GM18502 (cell line): Measurements from ENCODE around the gene NUDT8.

Experiments used
- ATAC-seq: cut with Tn5 transposase; IDR thresholded peaks from one replicate; pipeline ENCODE4 v1.9.1; 2021; ENCODE audit warnings: mild to moderate bottlenecking; ENCODE audit not compliant: unreplicated experiment, poor library complexity

NUDT8 gene, protein sequence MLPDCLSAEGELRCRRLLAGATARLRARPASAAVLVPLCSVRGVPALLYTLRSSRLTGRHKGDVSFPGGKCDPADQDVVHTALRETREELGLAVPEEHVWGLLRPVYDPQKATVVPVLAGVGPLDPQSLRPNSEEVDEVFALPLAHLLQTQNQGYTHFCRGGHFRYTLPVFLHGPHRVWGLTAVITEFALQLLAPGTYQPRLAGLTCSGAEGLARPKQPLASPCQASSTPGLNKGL

DNA sequence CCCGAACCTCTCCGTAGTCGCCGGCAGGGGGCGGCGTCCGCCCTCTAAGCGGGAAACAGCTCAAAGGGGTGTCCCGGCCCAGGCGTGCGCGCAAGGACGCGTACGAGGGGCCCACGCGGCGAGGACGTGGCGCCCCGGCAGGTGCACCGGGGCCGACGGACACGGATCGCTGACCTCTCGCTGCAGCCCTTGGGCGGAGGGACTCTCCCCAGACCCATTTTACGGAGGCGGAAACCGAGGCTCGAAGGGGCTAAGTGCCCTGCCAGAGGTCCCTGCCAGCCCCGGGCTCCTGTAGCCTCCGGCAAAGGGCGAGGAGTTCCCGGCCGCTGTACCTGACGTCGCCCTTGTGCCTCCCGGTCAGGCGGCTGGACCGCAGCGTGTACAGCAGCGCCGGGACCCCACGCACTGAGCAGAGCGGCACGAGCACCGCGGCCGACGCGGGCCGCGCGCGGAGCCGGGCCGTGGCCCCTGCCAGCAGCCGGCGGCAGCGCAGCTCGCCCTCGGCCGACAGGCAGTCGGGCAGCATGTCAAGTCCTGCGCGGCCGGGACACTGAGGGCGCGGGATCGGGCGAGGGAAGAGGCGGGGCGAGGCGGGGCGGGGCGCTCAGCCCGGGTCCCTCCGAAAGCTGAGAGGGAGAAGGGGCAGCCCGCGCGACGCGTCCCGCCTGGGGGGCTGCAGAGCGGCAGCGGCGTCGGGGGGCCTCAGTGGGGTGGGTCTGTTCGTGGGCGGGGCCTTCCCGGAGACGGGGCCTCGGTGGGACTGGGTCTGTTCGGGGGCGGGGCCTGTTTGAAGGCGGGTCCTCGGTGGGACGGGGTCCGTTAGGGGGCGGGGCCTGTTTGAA lies at the start of gene NUDT8:
Gene NUDT8, minus strand, starts transcription at position 552 of the 842 bp plus-strand sequence. Its CDS starts 26 bp downstream, at position 526.
- ATAC-seq, result peak; percentile 53

DNA sequence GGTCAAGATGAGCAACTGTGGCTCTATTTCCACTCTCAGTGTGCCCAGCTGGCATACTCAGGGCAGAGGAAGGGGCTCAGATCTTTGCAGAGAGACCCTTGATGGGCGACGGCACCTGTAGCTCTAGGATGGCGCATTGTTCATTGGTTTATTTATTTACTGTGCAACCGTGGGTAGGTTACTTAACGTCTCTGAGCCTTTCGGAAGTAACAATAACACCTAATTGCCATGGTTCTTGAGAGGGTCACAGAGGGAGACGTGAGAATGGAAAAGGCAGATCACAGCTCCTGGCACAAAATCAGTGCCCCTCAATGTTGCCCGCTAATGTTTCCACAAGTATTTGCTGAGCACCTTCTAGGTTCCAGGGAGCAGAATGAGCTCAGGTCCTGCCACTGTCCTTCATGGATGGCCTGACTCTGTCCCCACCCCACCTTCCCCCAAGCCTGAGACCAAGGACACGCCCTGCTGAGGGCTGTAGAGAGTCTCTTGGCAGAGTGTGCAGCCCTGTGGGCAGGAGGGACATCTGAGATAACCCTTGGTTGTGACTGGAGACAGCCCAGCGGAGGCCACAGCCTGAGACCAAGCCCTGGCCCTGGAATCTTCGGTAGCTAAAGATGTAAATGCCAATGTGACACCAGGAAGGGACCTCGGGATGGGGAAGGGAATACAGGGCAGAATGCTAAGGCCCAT lies 45.5 kb upstream of the NUDT8 start:
- no peak for ATAC-seq

DNA sequence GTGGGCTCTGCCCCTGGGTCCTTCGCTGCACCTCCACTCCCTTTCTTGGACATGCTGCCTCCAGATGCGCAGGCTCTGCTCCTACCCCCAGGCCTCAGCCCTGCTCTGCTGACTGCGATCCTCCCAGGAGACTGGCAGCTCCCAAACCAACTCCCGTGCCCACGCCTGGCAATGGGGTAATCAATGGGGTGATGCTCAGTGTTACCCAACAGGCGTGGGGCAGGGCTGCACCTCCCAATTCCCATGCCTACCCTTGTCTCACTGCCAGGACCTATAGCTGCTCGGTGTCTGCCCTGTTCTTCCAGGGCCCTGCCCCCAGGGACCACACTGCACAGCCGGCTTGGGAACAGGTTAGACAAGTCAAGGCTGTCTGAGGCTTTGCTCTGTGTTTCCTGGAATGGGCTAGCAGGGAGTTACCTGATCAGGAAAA lies 44.7 kb upstream of the NUDT8 start, which contains the start of gene ALDH3B2:
Gene ALDH3B2, minus strand, starts transcription at position 182 of the 430 bp plus-strand sequence. CDS start 7,688 bp downstream, outside the sequence.
- ATAC-seq, result no peak

DNA sequence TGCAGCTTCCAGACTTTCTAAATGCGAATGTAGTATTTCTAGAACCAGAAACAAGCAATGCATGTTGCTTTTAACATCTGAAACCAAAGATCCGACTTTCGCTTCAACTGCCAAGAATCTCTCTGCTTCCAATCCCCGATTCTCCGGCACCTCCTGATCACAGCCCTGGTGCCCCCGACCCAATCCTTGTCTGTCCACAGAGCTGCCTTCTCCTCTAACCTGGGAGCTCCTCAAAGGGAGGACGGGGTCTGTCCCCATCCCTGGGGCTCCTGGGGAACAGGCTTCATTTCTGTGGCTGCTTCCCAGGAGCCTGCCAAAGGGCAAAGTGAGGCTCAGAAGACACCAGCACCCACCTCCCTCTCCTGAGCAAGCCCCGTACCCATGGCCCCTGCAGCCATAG lies 44.2 kb upstream of the NUDT8 start:
- no peak for ATAC-seq

DNA sequence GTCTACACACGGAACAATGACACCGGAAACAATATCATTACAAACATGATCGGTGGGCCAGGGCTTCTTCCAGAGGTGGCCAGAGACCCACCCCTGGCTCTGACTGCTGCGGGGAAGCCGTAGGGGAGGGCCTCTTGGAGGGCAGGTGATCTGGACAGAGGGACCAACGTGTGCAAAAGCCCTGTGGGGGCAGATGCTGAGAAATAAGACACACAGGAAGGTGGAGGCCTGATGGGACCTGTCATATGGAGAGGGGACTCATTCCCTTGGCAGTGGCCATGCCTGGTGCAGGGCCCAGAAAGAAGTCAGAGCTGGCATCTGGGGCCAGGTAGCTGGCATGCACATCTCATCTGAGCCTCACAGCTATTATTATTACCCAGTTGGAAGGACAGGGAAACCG lies 43.6 kb upstream of the NUDT8 start:
- ATAC-seq, result no peak

DNA sequence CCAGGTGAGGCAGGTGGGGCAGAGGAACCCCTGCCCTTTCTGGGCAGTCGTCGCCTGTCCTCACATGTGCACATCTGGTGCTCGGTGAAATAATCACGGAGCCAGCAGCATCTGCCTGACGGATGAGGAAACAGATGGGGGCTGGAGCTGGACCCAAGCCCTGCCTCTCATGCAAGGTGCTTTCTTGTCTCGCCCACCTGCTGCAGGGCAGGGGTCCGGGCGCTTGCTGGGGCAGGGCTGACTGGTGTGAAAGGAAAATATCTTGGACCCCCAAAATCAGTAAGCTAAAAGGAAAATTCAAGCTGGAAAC lies 41.4 kb upstream of the NUDT8 start:
- ATAC-seq, result no peak

DNA sequence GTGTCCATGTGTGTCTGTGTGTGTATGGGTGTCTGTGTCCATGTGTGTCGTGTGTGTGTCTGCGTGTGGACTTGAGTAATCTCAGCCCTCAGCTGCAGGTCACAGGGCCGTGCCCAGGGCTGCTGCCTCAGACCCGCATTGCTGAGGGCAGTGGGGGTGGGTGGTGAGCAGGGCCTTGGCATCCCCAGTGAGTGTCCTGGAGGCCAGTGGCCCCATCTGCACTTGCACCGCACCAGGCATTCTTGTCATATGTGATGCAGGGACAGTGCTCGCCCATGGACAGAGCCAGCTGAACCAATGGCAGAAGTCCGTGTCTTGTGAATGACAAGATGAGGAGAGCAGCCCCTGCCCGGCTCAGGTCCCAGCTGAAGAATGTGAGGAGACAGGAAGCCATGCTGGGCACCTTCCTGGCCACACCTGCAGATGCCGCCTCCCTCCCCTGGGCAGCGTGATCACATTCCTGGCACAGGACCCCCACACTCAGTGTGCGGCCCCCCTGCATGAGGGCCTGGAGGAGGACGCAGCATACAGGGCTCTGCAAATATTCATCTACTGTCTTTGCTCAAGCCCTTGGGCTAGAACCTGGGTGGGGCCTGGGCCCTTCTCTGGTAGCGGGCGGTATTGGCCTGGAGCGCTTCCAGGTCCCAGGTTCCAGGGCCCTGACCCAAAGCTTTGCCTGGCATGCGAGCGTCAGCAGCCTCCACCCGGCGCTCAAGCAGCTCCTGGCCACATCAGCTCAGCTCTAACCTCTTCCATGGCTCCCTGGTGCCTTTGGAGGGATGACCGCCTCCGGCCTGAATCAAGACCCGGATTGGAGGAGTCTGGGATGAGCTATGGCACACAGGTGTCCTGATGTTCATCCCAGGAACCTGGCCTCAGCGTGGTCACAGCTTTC lies 40.8 kb upstream of the NUDT8 start:
- no peak for ATAC-seq

DNA sequence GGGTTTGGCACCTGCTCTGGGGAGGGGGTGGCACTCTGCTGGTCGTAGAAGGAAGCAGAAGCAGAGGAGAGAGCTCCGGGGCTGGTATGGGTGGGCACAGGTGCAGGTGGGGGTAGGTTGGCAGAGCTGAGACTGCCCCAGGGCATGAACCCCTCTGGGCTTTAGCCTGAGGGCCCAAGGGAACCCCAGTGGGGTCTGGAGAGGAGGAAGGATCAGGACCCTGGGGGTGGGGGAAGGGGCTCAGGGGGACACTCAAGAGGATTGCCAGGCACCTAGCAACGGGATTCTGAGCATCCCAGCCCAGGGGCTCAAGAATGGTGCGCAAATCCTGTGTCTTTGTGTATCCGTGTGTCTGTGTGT lies 38.4 kb upstream of the NUDT8 start:
- ATAC-seq, result no peak

DNA sequence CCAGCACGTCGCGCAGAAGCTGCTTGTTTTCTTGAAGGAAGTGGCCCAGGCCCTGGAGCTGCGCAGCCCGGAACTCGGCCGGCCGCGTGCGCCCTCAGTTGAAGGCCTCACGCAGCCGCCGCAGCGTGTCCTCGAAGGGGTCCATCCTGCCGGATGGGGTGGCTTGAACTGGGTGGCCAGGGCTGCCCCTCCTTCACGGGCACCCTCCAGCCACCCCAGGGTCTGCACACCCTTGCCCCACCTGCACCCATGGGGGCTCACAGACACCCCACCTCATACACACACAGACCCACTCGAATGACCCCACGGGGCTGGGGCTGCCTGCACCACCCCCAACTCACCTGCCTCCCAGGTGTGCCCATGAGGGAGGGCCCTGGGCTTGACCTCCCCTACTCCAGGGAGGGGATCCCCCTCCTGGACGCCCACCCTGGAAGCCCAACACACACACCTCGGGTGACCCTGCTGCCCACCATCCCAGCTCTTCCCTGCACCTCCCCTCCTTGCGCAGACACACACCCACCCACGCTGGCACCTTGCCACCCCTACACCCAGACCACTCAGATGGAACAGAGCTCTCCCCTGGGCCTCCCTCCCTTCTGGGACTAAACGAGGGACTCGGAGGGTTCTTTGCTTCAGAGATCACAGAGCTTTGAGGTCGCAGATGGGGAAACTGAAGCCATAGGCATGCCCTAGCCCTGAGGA lies 37.9 kb upstream of the NUDT8 start:
- no peak for ATAC-seq

DNA sequence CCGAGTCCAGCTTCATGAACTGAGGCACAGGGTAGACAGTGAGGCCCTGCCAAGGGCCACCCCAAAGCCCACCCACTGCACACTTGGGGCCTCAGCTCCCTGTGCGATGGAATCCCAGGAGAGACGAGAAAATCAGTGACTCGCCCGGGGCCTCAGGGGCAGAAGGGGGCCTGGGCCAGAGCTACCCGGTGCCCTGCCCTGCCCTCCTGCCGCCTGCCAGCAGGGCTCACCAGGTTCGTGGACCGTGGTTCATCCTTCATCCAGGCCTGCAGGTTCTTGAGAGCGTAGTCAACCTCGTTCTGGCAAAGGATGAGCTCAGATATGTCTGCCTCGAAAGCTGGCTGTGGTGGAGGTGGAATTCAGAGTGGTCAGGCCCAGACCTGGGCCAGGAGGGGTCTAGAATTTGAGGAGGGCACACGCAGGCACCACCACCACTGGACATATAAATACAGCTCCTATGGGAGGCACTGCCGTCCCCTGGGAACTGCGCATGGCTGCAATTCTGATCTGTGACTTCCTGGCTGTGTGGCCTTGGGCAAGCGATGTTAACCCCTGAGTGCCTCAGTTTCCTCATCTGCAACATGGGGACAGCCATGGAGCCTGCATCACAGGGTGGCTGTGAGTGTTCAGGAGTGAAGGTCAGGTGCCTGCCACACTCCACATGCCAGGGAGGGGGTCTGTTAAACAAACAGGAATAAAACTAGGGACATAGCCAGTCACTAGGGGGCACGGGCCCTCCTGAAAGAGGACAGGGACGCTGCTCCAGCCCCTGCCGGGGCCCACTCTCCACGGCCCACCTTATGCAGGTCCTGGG lies 37.1 kb upstream of the NUDT8 start:
- no peak for ATAC-seq

DNA sequence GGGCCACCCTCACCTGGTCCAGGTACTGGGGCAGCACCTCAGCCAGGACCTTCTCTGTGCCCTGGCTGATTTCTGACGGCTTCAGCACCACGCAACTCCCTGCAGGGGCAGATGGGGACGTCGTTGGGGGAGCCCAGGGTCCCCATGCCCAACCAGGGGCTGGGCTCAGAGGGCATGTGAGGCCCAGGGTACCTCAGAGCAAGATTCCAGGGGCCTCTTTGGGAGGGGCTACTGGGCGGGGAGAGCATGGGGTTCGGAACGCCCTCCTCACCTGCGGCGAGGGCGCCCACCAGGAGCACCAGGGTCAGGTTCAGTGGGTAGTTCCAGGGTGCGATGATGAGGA lies 36.5 kb upstream of the NUDT8 start:
- ATAC-seq, result no peak

DNA sequence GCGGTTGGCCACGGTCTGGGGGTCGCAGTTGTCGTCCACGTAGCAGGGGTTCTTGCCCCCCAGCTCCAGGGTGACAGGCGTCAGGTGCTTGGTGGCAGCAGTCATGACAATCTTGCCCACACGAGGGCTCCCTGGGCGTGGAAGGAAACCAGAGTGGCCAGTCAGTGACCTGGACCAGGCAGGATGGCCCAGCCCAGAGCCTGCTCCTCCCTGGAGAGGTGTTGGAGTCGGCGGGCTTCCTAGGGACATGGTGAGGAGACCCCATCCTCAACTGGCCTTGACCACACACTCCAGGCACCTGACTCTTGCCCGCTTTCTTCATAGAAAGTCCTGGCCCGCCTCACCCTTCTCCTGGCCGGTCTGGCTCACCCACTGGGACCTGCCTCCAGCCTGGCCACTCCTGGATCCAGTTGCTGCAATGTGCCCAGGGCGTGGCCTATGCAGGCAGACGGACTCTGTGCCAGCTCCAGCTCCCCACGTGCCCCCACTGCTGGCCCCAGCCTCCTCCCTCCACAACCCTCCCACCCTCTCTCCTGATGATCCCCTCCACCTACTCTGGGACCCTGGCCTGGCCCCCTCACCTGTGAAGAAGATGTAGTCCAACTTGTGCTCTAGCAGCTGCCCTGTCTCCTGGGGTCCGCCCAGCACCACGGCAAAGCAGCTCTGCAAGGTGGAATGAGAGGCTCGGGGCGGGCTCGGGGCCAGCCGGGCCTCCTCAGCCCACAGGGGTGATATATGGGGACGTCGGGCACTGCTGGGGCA lies 36.0 kb upstream of the NUDT8 start:
- no peak for ATAC-seq

DNA sequence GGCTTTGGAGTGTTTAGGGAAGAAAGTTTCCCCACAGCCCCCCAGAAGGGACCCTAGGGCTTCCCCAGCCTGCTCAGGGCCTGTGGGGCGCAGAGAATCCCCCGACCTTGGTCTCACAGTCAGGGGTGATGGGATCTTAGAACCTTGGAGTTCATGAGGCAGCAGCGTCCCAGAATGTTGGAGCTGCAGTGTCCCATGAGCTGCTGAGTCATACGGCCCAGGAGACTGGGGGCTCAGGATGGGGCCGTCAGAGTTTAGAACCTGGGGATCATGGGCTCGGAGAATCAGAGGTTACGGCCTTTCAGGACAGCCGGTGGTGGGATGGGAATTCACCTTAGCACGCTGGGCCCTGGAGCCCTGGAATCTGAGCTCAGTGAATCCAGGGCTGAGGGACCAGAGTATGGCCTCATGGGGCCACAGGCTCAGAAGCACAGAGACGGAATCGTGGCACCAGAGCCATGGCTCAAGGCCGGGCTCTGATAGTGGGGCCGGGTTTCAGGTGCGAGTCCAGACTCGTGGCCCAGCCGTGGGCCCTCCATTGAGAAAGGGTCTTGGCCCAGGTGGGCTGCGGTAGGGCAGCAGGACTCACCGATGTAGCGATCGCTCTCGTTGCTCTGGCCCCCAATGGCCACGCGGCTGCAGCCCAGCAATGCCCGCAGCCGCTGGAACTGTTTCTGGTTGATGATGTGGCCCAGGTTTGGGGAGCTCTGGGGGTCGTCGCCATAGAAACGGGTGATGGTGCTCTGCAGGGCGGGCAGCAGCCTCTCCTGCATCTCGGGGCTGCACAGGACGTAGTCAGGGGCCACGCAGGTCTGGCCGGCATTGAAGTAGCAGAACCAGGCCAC lies 35.2 kb upstream of the NUDT8 start:
- ATAC-seq, result no peak

DNA sequence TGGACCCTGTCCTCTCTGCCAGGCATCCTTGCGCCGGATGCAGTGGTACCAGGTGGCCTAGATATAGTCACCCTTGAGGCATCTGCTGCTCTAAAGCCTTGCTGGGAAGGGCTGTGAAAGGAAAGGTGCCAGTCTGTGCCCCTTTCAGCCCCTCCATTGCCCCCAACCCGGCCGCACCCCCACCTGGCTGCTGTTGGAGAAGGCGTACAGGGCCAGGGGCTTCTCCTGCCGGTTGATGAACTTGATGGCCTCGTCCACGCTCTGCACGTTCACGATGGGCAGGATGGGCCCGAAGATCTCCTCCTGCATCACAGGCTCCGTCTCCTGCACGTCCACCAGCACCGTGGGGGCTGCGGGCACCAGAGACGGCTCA lies 34.5 kb upstream of the NUDT8 start:
- no peak for ATAC-seq

DNA sequence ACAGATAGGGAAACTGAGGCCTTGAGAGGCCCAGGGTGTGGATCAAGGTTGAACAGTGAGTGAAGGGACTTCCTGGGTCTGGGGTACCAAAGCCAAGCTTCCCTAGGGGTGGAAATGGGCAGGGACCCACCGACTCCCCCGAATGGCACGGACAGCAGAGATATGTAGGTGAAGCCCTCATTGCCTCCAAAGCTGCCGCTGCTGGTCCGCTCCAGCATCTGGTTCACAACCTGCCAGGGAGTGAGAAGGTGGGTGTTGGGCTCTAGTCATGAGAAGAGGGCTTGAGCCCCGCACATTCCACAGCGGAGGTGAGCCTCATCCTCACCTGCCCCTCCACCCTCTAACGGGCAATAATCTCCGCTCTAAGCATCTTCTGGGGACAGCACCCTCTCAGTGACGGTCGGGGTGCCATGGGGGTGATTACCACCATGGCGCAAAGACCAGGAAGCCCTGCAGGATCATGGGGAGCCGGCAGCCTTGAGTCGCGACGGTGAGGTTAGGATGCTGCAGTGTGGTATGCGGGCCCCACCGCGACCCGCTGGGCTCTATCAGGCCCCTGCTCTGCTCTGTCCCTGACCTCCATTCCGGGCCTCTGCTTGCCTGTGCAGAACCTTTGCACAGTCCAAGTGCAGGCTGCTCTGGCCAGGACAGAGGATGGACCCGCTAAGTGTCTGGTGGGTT lies 33.9 kb upstream of the NUDT8 start:
- no peak for ATAC-seq

DNA sequence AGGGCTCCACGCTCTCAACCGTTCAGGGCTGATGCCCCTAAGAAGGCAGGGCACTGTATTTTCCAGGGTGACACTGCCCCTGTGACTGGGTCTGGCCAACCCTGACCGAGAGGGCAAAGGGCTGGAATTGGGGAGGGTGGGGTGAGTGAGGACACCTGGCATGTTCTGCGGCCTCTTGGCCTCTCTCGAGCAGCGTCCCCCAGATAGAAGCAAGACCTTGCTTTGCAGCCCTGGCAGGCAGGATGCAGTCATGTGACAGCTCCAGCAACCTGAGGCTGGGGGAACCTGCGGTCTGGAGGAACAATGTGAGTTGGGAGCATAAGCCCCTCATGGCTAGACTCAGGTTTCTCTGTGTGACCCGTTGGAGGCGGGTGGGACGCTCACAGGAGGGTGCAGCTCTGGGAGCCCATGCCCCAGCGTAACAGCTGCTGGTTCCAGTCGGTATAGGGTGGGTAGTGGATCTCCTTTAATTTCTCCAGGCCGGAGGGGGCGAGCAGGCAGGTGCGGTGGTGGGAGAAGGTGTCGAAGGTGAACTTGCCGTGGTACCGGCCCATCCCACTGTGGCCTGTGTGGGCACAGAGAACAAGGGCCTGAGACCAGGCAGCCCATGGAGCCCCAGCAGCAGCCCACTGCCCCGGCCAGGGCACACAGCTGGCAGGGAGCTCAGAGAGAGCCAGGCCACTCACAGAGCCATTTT lies 33.2 kb upstream of the NUDT8 start:
- no peak for ATAC-seq
